ENCODE results near the gene RBFOX2. TPM values are rescaled to one million over a fixed set of nuclear protein-coding genes. Genes with fewer than 3 reads are reported as not detected.

The RBFOX2 gene
- total and polyA plus RNA-seq, 2 of the 8 experiments (the other 6 are each of a cell fraction or from before 2014, with no cell fraction given): 121 to 122 TPM

DNA sequence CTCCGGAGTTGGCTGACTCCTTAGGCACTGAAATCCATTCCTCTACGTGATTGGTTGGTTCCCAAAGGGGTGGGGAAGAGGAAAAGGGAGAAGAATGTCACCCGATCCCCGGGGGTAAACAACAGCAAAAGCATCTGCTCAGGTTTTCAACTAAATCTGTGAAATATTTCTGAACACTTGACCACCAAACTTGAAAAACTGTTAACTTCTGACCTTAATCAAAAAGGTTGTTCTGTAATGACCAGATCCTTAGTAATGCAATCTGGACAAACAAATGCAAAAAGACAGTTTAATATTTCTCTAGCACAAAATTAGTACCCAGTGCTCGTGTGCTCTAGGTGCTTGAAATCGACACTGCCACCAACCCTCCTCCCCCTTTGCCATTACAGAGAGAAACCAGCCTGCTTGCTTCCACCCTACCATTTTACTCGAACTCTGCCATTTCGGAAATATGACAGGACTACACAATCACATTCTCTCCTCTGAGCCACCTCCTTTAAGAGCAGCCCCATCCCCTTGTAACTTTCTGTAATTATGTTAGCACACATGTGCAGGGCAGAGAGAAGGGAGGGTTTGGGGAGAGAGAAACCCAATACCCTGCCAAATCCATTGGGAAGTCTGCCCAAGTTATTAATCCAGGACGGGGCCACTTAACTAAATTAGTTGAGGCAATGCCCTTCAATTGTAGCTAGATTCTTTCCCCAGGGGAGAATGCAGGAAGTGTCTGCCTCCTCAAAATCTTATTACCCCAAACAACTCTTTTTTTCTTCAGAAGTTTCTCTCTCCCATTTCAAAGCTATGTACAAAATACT, 113.8 kb downstream of the RBFOX2 start:
- no peak overlapping the region for H4K8ac ChIP-seq (ENCODE audit: extremely low read depth, insufficient read depth, low read length)
- H3K4me1 ChIP-seq (replicated peaks in 1 of 4; ENCODE audit: control insufficient read depth in 3 of 4, insufficient read depth in 4 of 4, low read length in 3 of 4): peaks cover 4 to 20% (median 17%) of the 10 kb centered on the region in 4 experiments; a peak in 6 of 7 replicates
- no peak overlapping the region for H3K14ac ChIP-seq (ENCODE audit: insufficient read length)
- H3K27me3 ChIP-seq (replicated peaks in 1 of 4; ENCODE audit: control insufficient read depth in 3 of 4, extremely low read depth in 1 of 4, insufficient read depth in 3 of 4, low read length in 3 of 4): no peaks in the 10 kb centered on the region
- H4K20me1 ChIP-seq (replicated peaks in 1 of 2; ENCODE audit: control insufficient read depth in 1 of 2, insufficient read depth in 2 of 2, low read length in 2 of 2): peaks cover 0 to 12% of the 10 kb centered on the region in 2 experiments
- peak overlapping the region; percentile 64 for H3K27ac ChIP-seq (ENCODE audit: low read depth, low read length)
- 0 out of 2 replicates have a peak, but pooled peaks cover 3% of the 10 kb centered on the region for H3K23me2 ChIP-seq (ENCODE audit: low read depth, low read length)
- H2BK15ac ChIP-seq (ENCODE audit: low read length): no peak overlapping the region
- peak overlapping the region; percentile 11; the same call in 1 of the 2 replicates for H3K18ac ChIP-seq (ENCODE audit: extremely low read depth, low read length)
- no peak overlapping the region for H2BK12ac ChIP-seq (ENCODE audit: low read depth, low read length)
- H2AFZ ChIP-seq (ENCODE audit: low read length): no peak overlapping the region
- H4K91ac ChIP-seq (replicated peaks; ENCODE audit: insufficient read length, low read length): no peak overlapping the region
- DNase-seq (ENCODE audit: low read depth in 1 of 2, low spot score in 2 of 2): peak; percentile 50 to 51
- peak overlapping the region in 3 of 4 experiments; percentile 6 to 15 (median 7); a peak in 1 of 7 replicates for H3K9ac ChIP-seq (replicated peaks in 1 of 4; ENCODE audit: extremely low read depth in 1 of 4, low read depth in 3 of 4, low read length in 3 of 4)
- H2AK5ac ChIP-seq (ENCODE audit: low read depth, low read length): no peak overlapping the region
- H3K9me3 ChIP-seq (ENCODE audit: insufficient read depth in 2 of 2, low read depth in 1 of 2, low read length in 1 of 2): no peaks in the 10 kb centered on the region
- peak overlapping the region; percentile 69; the same call in 1 of the 2 replicates for H2BK5ac ChIP-seq (ENCODE audit: low read depth, low read length)
- H3K23ac ChIP-seq (ENCODE audit: insufficient read length): no peak overlapping the region
- no peak overlapping the region for H2BK120ac ChIP-seq (replicated peaks; ENCODE audit: low read depth, low read length)
- H3K4me2 ChIP-seq (ENCODE audit: insufficient read depth in 1 of 2, low read depth in 2 of 2, low read length in 2 of 2): peak overlapping the region; percentile 79 to 85
- peak; percentile 100 for FAIRE-seq
- H4K5ac ChIP-seq (ENCODE audit: insufficient read length, low read depth, low read length): peak overlapping the region; percentile 30
- H3K56ac ChIP-seq (replicated peaks; ENCODE audit: insufficient read length, low read depth, low read length): no peak overlapping the region
- CTCF ChIA-PET (ENCODE audit: partially characterized antibody): interaction anchor here (0.5 to 1.4 kb wide), 11 partner anchors 7 to 312 kb away, joined by 3 to 5 read pairs (median 4); partner anchors contain the start of gene APOL5
- no peak overlapping the region for H3K4ac ChIP-seq (replicated peaks; ENCODE audit: insufficient read length, low read depth, low read length)
- H2BK20ac ChIP-seq (ENCODE audit: low read length): no peak overlapping the region
- POLR2A ChIA-PET (ENCODE audit: partially characterized antibody): interaction anchor here (0.7 to 1.7 kb wide), 7 partner anchors 9 to 288 kb away, joined by 3 to 5 read pairs (median 4); no protein-coding TSS in a partner anchor
- 9% methylated on average over 9 of the region's 9 CpGs; no CpG with 5 or more reads in 1 of the 2 experiments for WGBS, 2 experiments (ENCODE audit: extremely low coverage in 1 of 2, insufficient coverage in 1 of 2, insufficient read length in 1 of 2, insufficient replicate concordance in 2 of 2, low coverage in 1 of 2, low lambda C conversion rate in 2 of 2, missing lambda C conversion rate in 1 of 2)
- H3K36me3 ChIP-seq (ENCODE audit: control insufficient read depth in 2 of 4, insufficient read depth in 4 of 4, low read length in 3 of 4): no peaks in the 10 kb centered on the region
- peak overlapping the region; percentile 32 to 56 (median 43); a peak in 7 of 8 replicates for H3K4me3 ChIP-seq (ENCODE audit: extremely low read depth in 1 of 4, insufficient read depth in 2 of 4, low read depth in 3 of 4, low read length in 4 of 4)
- peaks cover 0 to 81% of the 10 kb centered on the region in 2 experiments; a peak in 3 of 4 replicates for H3K79me2 ChIP-seq (ENCODE audit: control insufficient read depth in 1 of 2, insufficient read depth in 2 of 2, low read length in 2 of 2)
- peaks cover 4% of the 10 kb centered on the region; the same call in 1 of the 2 replicates for H3K79me1 ChIP-seq (ENCODE audit: low read depth, low read length)

All from H1 (cell line).